ENCODE measurements around the gene SFXN1.
"Not testable (repeated sequence)": the region's sequence is repeated elsewhere in the genome, so short reads cannot be mapped to it uniquely, and the experiment has no call there.

Gene SFXN1, protein sequence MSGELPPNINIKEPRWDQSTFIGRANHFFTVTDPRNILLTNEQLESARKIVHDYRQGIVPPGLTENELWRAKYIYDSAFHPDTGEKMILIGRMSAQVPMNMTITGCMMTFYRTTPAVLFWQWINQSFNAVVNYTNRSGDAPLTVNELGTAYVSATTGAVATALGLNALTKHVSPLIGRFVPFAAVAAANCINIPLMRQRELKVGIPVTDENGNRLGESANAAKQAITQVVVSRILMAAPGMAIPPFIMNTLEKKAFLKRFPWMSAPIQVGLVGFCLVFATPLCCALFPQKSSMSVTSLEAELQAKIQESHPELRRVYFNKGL

DNA sequence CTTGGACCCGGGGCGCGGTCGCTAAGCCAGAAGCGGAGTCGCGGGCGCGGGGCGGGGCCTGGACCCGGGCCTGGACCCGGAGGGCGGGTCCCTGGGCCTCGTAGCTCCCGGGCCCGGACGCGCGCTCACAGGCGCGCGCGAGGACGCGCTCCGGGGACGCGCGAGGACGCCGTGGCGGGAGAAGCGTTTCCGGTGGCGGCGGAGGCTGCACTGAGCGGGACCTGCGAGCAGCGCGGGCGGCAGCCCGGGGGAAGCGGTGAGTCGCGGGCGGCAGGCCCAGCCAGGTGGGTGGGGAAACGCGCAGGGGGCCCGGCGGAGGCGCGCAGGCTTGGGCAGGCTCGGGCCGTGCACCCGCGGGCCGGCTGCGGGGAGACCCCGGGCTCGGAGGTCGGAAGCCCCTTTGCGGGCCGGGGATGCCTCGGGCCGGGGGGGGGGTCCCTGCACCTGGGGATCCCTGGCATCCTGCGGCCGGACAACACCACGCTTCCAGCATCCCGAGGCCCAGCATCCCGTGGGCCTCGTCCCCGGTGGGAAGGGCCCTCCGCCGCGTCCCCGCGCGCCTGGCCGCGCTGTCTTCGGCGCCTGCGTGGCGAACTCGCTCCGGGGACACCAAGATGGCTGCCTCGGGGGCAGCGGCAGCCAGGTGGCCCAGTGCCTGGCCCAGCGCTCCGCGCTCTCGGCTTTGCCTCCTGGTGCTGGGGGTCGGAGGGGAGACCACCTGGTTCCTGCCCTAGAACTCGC lies at the start of gene SFXN1:
Gene SFXN1 (plus strand): TSS at position 177 of the 741 bp plus-strand sequence. CDS start 13,544 bp downstream, outside the sequence.
- peak; percentile 81 for DNase-seq

DNA sequence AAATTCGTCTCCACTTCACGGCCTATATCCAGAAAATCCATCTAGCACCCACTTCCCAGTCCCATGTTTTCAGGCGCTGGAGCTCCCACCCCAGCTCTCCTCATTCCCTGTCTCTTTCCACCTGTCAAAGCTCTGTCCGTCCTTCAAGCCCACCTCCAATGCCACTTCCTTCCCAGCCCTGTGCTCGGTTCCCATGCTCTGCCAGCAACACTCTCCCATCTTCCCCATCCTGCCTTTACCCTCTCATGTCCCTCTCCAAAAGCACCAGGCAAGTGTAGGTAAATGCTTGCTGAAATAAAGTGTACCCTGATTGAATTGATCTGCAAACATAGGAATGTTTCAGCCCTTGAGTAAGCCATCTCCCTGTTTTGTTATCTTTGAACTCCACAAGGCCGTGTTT lies 43.6 kb upstream of the SFXN1 start:
- no peak for DNase-seq

DNA sequence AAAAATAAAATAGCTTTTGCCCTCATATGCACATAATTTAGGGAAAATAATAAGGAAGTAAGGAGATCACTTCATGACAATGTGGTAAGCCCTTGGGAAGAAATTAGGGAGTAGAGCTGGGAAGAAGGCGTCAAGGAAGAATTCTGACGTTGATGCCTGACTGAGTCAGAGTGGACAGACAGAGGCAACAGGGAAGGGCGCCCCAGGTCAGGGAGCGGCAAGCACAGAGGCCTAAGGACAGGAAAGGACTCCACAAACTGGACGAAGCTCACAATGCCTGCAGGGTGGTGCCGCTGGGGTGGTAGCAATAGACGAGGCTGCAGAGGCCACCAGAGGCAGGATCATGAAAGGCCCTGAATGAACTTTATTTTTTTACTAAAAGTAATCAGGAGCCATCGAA lies 42.0 kb upstream of the SFXN1 start:
- DNase-seq, result no peak

DNA sequence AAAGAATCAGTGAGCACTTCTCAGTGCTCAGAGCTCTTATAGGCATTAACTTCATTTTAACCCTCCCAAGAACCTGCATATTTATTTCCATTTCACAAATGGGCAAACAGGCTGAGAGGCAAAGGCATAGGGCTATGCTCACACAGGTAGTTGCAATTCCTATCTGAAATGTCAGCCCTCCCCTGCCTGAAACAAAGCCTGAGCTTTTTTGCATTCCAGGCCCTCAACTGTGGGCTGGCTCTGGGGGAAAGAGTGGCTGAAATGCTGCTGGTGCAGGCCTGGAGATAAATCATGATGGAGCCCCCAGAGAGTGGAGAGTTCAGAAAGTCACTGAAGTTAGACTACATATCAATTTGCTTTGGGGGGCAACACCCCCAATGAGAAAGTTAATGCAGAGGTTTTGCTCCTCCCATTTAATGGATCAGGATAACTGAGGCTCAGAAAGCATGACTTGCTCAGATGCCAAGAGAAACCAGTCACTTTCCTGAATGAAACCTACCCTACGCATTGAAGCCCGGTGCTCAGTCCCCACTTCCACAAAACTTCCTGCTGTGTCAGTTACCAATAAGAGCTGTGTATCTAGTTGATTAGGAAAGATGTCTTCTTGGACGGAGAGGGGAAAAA lies 40.0 kb upstream of the SFXN1 start:
- DNase-seq, result no peak

DNA sequence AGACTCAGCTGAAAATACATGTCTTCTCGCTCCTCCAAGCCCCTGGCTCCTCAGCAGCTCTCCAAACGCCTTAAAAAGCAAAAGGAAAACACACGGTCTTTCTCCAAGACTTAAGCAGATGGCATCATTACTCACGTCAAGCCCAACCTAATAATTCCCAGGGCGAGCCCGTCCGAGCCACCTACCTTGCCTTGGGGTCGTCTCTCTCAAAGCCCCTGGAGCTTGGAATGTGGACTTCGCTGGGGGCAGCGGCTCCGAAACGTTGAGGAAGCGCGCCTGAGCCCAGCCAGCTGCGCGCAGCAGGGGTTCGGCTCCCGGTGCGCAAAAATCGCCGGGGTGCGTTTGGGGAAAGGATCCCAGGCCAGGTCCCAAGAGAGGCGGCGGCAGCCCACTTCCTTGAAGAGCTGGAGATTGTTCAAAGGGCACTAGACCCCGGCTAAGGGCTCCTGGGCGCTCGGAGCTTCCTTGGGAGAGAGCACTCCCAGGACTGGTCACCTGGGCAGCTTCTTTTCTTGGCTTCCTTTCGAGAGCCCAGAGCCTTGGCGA lies 34.8 kb upstream of the SFXN1 start:
- no peak for DNase-seq

DNA sequence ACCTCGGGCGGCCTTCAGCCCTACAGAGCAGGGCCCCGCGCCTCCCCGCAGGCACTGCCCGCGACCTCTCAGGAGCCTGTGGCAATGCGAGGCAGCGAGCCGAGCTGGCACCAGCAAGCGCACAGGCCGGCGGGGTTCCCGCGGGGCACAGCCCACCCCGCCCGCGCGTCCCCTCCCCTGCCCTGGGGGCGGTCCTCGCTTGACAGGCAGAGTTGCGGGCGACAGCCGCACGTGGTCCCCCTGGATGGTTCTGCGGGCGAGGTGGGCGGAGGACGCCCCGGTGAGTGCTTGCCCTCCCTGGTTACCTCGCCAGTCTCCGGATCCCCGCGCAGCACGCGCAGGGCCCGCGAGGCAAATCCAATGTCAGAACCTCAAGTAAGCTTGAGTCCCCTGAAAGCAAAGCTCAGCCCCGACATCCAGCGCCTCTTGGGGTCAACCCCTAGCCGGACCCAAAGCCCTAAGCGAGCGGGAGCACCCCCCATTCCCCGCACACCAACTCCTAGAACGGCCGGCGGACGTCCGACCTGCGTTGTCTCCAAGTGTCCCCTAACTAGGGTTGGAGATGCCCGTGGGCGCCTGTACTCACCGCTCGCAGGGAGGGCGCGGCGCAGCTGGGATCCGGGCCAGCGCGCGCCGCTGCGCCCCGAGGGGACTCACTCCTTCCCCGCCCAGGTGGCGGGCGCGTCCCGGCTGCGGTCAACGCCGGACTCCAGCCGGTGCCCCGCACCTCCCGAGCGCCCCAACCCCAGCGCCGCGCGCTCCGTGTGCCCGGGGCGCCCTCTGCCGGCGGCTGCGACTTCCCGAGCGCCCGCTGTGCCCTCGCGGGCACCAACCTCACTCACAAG lies 34.1 kb upstream of the SFXN1 start, which contains the start of gene DRD1:
Gene DRD1 (minus strand): TSS at position 123 of the 845 bp plus-strand sequence. CDS start 1,083 bp downstream, outside the sequence.
- DNase-seq, result peak; percentile 68

GRCh38 chr5:175444905-175445456 lies 33.4 kb upstream of the SFXN1 start:
- no peak for DNase-seq

DNA sequence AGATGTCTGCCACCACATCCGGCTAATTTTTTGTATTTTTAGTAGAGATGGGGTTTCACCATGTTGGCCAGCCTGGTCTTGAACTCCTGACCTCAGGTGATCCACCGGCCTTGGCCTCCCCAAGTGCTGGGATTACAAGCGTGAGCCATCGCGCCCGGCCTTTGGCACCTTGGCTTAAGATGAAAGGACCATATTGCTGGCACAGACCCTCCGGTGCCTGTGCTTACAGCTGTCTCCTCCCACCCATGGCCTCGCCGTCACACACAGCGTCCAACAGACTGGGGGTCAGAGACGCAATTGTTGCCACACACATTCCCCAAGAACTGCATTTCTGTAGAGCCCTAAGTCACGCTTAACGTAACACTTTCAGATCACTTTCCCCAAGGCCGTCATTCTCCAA lies 32.0 kb upstream of the SFXN1 start:
- DNase-seq, result not testable (repeated sequence)

- DNase-seq, result no peak
Measured at GRCh38 chr5:175447571-175447970, 30.8 kb upstream of the SFXN1 start.

GRCh38 chr5:175448276-175448675 lies 30.1 kb upstream of the SFXN1 start:
- no peak for DNase-seq

DNA sequence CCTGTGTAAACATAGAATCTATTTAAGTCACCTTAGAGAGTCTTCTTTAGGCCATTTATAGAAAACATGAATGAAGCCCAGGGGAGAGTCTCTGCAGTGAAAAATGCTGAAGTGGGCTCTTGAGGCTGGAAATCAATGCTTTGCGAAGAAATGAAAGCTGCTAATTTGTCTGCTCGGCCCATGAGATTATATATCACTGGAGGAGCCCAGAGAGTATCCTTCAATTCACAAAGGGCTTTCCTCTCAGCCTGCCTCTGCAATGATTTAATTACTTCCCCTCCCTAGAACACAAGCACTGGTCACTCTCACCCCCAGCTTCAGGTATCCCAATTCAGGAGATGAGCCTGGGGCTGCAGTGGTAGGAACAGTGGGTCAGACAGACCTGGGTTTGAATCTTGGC lies 26.2 kb upstream of the SFXN1 start:
- DNase-seq, result no peak

DNA sequence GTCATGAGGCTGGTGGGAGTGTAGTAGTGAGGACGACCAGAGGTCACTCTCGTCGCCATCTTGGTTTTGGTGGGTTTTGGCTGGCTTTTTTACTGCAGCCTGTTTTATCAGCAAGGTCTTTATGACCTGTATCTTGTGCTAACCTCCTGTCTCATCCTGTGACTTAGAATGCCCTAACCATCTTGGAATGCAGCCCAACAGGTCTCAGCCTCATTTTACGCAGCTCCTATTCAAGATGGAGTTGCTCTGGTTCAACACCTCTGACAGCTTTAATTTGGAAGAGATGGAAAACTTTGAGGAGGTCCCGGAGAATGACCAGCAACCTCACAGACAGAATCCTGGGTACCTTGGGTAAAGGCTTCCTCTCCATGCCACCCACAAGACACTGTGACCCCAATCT lies 24.0 kb upstream of the SFXN1 start:
- DNase-seq, result not testable (repeated sequence)

DNA sequence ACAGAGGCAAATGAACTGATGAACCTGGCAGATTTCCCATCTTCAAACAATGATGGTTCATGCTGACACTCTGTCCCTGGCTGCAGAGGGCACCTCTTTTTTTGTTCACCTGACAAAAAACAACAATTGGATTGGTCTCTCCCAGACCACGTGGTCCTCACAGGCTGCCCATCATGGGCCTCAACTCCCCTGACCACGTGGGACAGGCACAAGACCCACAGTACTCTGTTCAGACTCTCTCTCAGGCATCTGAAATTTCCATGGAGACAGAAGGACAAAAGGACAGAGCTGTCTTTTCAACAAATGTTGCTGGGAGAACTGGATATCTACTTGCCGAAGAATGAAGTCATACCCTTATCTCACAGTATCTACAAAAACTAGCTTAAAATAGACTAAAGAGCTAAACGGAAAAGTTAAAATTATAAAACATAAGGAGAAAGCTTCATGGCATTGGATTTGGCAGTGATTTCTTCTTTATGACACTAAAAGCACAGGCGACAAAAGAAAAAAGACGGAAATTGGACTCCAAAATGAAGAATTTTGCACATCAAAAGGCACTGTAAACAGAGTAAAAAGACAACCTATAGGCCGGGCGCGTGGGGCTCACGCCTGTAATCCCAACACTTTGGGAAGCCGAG lies 22.1 kb upstream of the SFXN1 start:
- DNase-seq, result no peak

DNA sequence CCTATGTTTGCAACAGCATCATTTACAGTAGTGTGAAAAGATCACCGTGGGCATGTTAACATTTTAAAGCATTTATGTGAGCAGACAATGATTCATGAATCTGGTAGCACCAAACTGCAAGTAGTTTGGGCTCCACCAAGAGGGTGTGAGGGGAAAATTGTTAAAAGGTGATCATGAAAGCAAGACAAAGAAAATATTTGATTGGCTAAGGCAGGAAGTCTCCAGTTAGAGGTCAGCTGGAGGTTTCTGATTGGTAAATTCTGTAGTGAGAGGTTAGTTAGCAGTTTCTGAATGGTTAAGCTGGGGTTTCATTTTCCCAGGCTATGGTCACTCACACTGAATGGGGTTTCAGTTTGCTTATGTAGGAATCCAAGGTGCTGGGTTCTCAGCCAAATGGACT lies 20.9 kb upstream of the SFXN1 start:
- no peak for DNase-seq

- DNase-seq, result no peak
Measured at GRCh38 chr5:175460126-175460525, 18.2 kb upstream of the SFXN1 start.

GRCh38 chr5:175460552-175460951 lies 17.8 kb upstream of the SFXN1 start:
- DNase-seq, result no peak

DNA sequence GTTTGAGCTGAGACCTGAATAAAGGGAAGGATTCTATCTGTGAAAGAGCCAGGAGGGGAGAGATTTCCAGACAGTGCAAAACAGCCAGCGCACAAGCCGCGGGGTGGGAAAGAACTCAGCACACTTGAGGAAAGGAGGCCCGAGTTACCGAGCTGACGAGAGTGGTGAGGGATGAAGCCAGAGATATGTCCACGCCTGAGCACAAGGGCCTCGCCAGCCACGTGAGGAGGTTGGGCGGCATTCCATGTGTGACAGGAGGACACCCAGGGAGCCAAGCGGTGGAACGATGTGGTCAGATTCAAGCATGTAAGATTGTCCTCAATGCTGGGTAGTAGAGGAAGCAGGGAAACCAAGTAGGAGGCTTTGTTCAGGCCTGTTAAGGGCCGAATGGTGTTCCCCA lies 17.0 kb upstream of the SFXN1 start:
- DNase-seq, result no peak

- no peak for DNase-seq
Measured at GRCh38 chr5:175463641-175464040, 14.7 kb upstream of the SFXN1 start.

DNA sequence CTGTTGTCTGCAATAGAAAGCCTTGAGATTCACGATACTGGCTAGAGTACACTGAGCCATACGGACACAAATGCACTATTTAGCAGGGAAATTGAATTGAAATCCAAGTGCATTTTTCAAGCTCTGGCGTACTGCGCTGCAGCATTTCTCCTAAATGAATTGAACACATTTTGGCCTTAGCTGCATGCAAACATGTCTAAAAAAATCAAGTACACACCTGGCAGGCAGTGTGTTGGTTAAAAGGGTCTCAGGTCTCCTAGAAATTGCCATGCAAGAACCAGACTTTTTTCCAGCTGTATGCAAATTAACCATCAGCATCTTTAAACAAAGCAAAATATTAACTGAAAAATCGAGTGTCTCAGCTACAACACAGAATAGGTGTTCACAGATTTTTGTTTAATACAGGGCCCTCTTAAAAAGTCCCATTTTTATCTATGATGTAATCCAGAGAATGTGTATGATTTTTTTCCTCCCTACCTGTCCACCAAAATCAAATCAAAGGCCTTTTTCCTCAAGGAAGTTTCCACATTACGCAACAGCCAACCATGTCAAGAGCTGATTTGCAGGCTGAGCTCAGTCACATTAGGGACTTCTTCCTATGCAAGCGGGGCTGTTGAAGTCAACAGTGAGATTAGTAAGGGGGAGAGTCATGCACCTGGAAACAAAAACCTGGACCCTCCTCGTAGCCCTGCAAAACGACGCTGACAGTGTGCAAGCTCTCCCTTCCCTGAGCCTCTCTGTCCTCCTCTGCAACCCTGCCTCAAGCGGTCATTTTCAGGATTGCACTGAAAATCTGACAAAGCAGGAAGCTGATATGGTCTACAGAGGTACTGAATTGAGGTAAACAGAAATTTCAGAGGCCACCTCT lies 14.1 kb upstream of the SFXN1 start:
- peak; percentile 56 for DNase-seq

GRCh38 chr5:175464942-175465233 lies 13.5 kb upstream of the SFXN1 start:
- no peak for DNase-seq

- DNase-seq, result no peak
Measured at GRCh38 chr5:175465282-175465681, 13.1 kb upstream of the SFXN1 start.

Measured in stimulated activated CD4-positive, alpha-beta T cell treated with anti-CD3 and anti-CD28 coated beads, Interleukin-12 subunit alpha, Interleukin-12 subunit beta, amount 100 ng/mL, for 4 hours (primary cell).